Measurements from ENCODE around the gene HOMER2. TPM values are rescaled to one million over a fixed set of nuclear protein-coding genes. Genes with fewer than 3 reads are reported as not detected.

Gene HOMER2
- total and polyA plus RNA-seq, 2 of the 13 experiments (the other 11 are each of a cell fraction or from before 2014, with no cell fraction given): 12.9 to 14.1 TPM

GRCh38 chr15:82809308-82810060 lies 143.0 kb downstream of the HOMER2 start, which contains the start of gene WHAMM (continued):
- TF ChIP-seq ZNF770 (CRISPR knock-in tag; IDR thresholded peaks at IDR 0.05) (no peak), ZNF33B (CRISPR knock-in tag; IDR thresholded peaks at IDR 0.05) (peak; percentile 52; the same call in 1 of the 2 replicates), ZNF431 (CRISPR knock-in tag; IDR thresholded peaks at IDR 0.05; ENCODE audit: borderline replicate concordance, low read depth) (no peak), RAD21 (CRISPR knock-in tag; IDR thresholded peaks at IDR 0.05) (peak; percentile 35; the same call in 1 of the 2 replicates), PRDM10 (CRISPR knock-in tag; IDR thresholded peaks at IDR 0.05; ENCODE audit: low read depth) (no peak), BHLHE40 (IDR thresholded peaks at IDR 0.05; ENCODE audit: low read length) (peak; percentile 52), ZNF564 (CRISPR knock-in tag; IDR thresholded peaks at IDR 0.05) (no peak), ZNF572 (CRISPR knock-in tag; IDR thresholded peaks at IDR 0.05) (0 out of 2 replicates have a peak, but pooled peaks have one; percentile 61), SNAI1 (CRISPR knock-in tag; IDR thresholded peaks at IDR 0.05; ENCODE audit: borderline replicate concordance) (no peak), KDM2A (CRISPR knock-in tag; IDR thresholded peaks at IDR 0.05; ENCODE audit: borderline replicate concordance, low read depth) (peak; percentile 93; the same call in 1 of the 2 replicates), CREB3 (CRISPR knock-in tag; IDR thresholded peaks at IDR 0.05) (no peak), KAT8 (CRISPR knock-in tag; IDR thresholded peaks at IDR 0.05) (peak; percentile 63; the same call in 1 of the 2 replicates), PHF5A (CRISPR knock-in tag; IDR thresholded peaks at IDR 0.05; ENCODE audit: low read depth, unreplicated experiment) (no peak), ESRRA (CRISPR knock-in tag; IDR thresholded peaks at IDR 0.05; ENCODE audit: low read depth) (0 out of 2 replicates have a peak, but pooled peaks have one; percentile 28), ATF2 (CRISPR knock-in tag; IDR thresholded peaks at IDR 0.05) (no peak; the same call in 1 of the 2 replicates), ZNF841 (CRISPR knock-in tag; IDR thresholded peaks at IDR 0.05; ENCODE audit: borderline replicate concordance) (no peak), ZBTB37 (CRISPR knock-in tag; IDR thresholded peaks at IDR 0.05) (no peak), ZFP62 (CRISPR knock-in tag; IDR thresholded peaks at IDR 0.05) (no peak), ZNF556 (CRISPR knock-in tag; IDR thresholded peaks at IDR 0.05; ENCODE audit: borderline replicate concordance) (no peak)
